ENCODE results near the gene ICA1. TPM values are rescaled to one million over a fixed set of nuclear protein-coding genes. Genes with fewer than 3 reads are reported as not detected.

Gene ICA1
- polyA plus RNA-seq, 4 donors = 32.1 to 65.5 (median 45.7) TPM

GRCh38 chr7:8197994-8198698 lies 63.8 kb downstream of the ICA1 start:
- Histone ChIP-seq H3K9me3 (ENCODE audit: control insufficient read depth in 2 of 2, insufficient read depth in 1 of 2, low read depth in 1 of 2, low read length in 1 of 2) (no peaks in the 10 kb centered on the region), H3K4me3 (ENCODE audit: low read depth in 1 of 3, low read length in 3 of 3) (no peak overlapping the region), H3K27ac (ENCODE audit: low read depth in 1 of 3, low read length in 2 of 3) (no peak overlapping the region), H3K27me3 (ENCODE audit: control insufficient read depth in 3 of 3, insufficient read depth in 3 of 3, low read length in 3 of 3) (no peaks in the 10 kb centered on the region), H3K36me3 (ENCODE audit: control insufficient read depth in 3 of 3, insufficient read depth in 2 of 3, low read depth in 1 of 3, low read length in 3 of 3) (peaks cover 0 to 12% (median 0%) of the 10 kb centered on the region in 3 donors), H3K4me1 (ENCODE audit: control insufficient read depth in 3 of 3, insufficient read depth in 2 of 3, low read depth in 1 of 3, low read length in 2 of 3) (no peaks in the 10 kb centered on the region)
- FAIRE-seq (no peak), DNase-seq (peak in 1 of 2 donors; percentile 23)
- WGBS, 3 donors = 74 to 84% (median 82%) methylated on average over 5 of the region's 5 CpGs

DNA sequence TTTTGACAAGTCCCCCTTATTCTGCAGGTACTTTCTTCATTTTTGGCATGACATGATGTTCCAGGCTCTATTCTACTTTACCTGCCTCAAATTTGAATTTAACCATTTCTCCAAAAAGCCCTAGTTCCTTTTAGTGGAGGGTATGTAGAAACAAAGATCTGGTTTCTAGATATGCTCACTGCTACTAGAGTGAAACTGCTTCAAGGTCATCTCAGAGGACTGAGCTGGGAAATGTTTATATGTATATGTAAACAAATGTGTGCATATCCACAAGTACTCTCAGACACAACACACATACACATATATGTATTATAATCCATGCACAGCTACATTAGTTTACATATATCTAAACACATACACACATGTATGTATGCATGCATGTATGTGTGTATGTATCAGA lies 69.1 kb downstream of the ICA1 start:
- FAIRE-seq (no peak), DNase-seq (no peak)
- H3K4me3 ChIP-seq (ENCODE audit: low read depth in 1 of 3, low read length in 3 of 3) = no peak overlapping the region
- no peaks in the 10 kb centered on the region for H3K9me3 ChIP-seq (ENCODE audit: control insufficient read depth in 2 of 2, insufficient read depth in 1 of 2, low read depth in 1 of 2, low read length in 1 of 2)
- no peaks in the 10 kb centered on the region for H3K27me3 ChIP-seq (ENCODE audit: control insufficient read depth in 3 of 3, insufficient read depth in 3 of 3, low read length in 3 of 3)
- peaks cover 0 to 3% (median 0%) of the 10 kb centered on the region in 3 donors for H3K4me1 ChIP-seq (ENCODE audit: control insufficient read depth in 3 of 3, insufficient read depth in 2 of 3, low read depth in 1 of 3, low read length in 2 of 3)
- no peak overlapping the region for H3K27ac ChIP-seq (ENCODE audit: low read depth in 1 of 3, low read length in 2 of 3)
- peaks cover 0 to 3% (median 0%) of the 10 kb centered on the region in 3 donors for H3K36me3 ChIP-seq (ENCODE audit: control insufficient read depth in 3 of 3, insufficient read depth in 2 of 3, low read depth in 1 of 3, low read length in 3 of 3)

- no peaks in the 10 kb centered on the region for H3K27me3 ChIP-seq (ENCODE audit: control insufficient read depth in 3 of 3, insufficient read depth in 3 of 3, low read length in 3 of 3)
- H3K4me1 ChIP-seq (ENCODE audit: control insufficient read depth in 3 of 3, insufficient read depth in 2 of 3, low read depth in 1 of 3, low read length in 2 of 3) = peaks cover 0 to 3% (median 0%) of the 10 kb centered on the region in 3 donors
- WGBS, 3 donors = 32 to 48% (median 47%) methylated on average over 4 of the region's 4 CpGs
- FAIRE-seq (no peak), DNase-seq (peak; percentile 61 to 64)
- H3K4me3 ChIP-seq (ENCODE audit: low read depth in 1 of 3, low read length in 3 of 3) = no peak overlapping the region
- no peak overlapping the region for H3K27ac ChIP-seq (ENCODE audit: low read depth in 1 of 3, low read length in 2 of 3)
- H3K36me3 ChIP-seq (ENCODE audit: control insufficient read depth in 3 of 3, insufficient read depth in 2 of 3, low read depth in 1 of 3, low read length in 3 of 3) = peaks cover 0 to 3% (median 0%) of the 10 kb centered on the region in 3 donors
- no peaks in the 10 kb centered on the region for H3K9me3 ChIP-seq (ENCODE audit: control insufficient read depth in 2 of 2, insufficient read depth in 1 of 2, low read depth in 1 of 2, low read length in 1 of 2)
Observed at GRCh38 chr7:8190119-8190895, 71.7 kb downstream of the ICA1 start.

DNA sequence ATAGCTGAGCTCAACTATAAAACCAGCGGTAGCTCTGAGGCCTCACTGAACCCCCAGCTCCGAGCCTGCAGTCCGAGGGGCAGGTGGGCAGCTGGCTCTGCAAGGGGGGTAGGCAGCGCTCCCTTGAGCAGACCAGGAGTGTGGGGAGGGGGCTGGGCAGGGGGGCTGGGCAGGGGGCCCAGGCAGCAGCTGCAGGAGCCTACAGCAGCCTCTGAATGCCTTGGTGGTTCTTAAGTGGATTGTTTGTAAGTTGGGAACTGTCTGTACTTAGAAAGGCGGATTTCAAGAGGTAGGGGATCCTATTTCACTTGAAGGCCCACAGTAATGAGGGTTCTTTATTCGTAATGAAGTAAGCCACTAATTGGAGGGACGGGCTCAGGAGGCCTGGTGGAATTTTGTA lies 72.3 kb downstream of the ICA1 start:
- Histone ChIP-seq H3K27me3 (ENCODE audit: control insufficient read depth in 3 of 3, insufficient read depth in 3 of 3, low read length in 3 of 3) (no peaks in the 10 kb centered on the region), H3K4me1 (ENCODE audit: control insufficient read depth in 3 of 3, insufficient read depth in 2 of 3, low read depth in 1 of 3, low read length in 2 of 3) (peaks cover 0 to 3% (median 0%) of the 10 kb centered on the region in 3 donors), H3K36me3 (ENCODE audit: control insufficient read depth in 3 of 3, insufficient read depth in 2 of 3, low read depth in 1 of 3, low read length in 3 of 3) (no peaks in the 10 kb centered on the region), H3K4me3 (ENCODE audit: low read depth in 1 of 3, low read length in 3 of 3) (no peak overlapping the region), H3K27ac (ENCODE audit: low read depth in 1 of 3, low read length in 2 of 3) (no peak overlapping the region), H3K9me3 (ENCODE audit: control insufficient read depth in 2 of 2, insufficient read depth in 1 of 2, low read depth in 1 of 2, low read length in 1 of 2) (no peaks in the 10 kb centered on the region)
- DNase-seq = no peak
- no peak for FAIRE-seq
- 83 to 94% (median 93%) methylated on average over 7 of the region's 7 CpGs for WGBS, 3 donors

GRCh38 chr7:8185926-8186683 lies 75.9 kb downstream of the ICA1 start:
- DNase-seq = no peak
- WGBS, 3 donors = 68 to 86% (median 68%) methylated on average over 4 of the region's 4 CpGs
- Histone ChIP-seq H3K9me3 (ENCODE audit: control insufficient read depth in 2 of 2, insufficient read depth in 1 of 2, low read depth in 1 of 2, low read length in 1 of 2) (no peaks in the 10 kb centered on the region), H3K27me3 (ENCODE audit: control insufficient read depth in 3 of 3, insufficient read depth in 3 of 3, low read length in 3 of 3) (no peaks in the 10 kb centered on the region), H3K4me3 (ENCODE audit: low read depth in 1 of 3, low read length in 3 of 3) (no peak overlapping the region), H3K4me1 (ENCODE audit: control insufficient read depth in 3 of 3, insufficient read depth in 2 of 3, low read depth in 1 of 3, low read length in 2 of 3) (peaks cover 0 to under 1% (median 0%) of the 10 kb centered on the region in 3 donors), H3K36me3 (ENCODE audit: control insufficient read depth in 3 of 3, insufficient read depth in 2 of 3, low read depth in 1 of 3, low read length in 3 of 3) (no peaks in the 10 kb centered on the region), H3K27ac (ENCODE audit: low read depth in 1 of 3, low read length in 2 of 3) (no peak overlapping the region)
- no peak for FAIRE-seq

- 95 to 98% (median 96%) methylated on average over 2 of the region's 2 CpGs for WGBS, 3 donors
- H3K27ac ChIP-seq (ENCODE audit: low read depth in 1 of 3, low read length in 2 of 3) = no peak overlapping the region
- H3K27me3 ChIP-seq (ENCODE audit: control insufficient read depth in 3 of 3, insufficient read depth in 3 of 3, low read length in 3 of 3) = no peaks in the 10 kb centered on the region
- no peak for FAIRE-seq
- no peaks in the 10 kb centered on the region for H3K4me1 ChIP-seq (ENCODE audit: control insufficient read depth in 3 of 3, insufficient read depth in 2 of 3, low read depth in 1 of 3, low read length in 2 of 3)
- DNase-seq = no peak
- no peaks in the 10 kb centered on the region for H3K36me3 ChIP-seq (ENCODE audit: control insufficient read depth in 3 of 3, insufficient read depth in 2 of 3, low read depth in 1 of 3, low read length in 3 of 3)
- no peaks in the 10 kb centered on the region for H3K9me3 ChIP-seq (ENCODE audit: control insufficient read depth in 2 of 2, insufficient read depth in 1 of 2, low read depth in 1 of 2, low read length in 1 of 2)
- H3K4me3 ChIP-seq (ENCODE audit: low read depth in 1 of 3, low read length in 3 of 3) = no peak overlapping the region
Observed at GRCh38 chr7:8184221-8184620, 77.7 kb downstream of the ICA1 start.

DNA sequence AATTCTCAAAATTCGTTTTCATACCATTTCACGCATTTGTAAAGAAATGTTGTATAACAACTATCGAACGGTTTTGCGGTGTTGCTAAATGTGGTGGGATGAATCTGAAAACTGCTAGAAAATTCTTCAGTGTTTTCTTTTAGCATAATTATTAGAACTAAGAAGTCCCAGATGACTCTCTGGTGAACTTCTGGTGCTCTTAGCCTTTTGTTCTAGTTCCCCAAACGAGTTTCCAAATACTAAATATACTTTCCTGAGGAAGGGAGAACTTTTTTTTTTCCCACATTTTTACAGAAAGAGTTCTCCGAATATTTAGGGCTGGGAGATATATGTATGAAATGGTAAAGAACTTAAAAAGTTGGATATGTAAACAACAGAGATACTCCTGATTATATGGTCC lies 82.5 kb downstream of the ICA1 start:
- DNase-seq (no peak), FAIRE-seq (no peak)
- Histone ChIP-seq H3K4me1 (ENCODE audit: control insufficient read depth in 3 of 3, insufficient read depth in 2 of 3, low read depth in 1 of 3, low read length in 2 of 3) (peaks cover 0 to 13% (median 11%) of the 10 kb centered on the region in 3 donors), H3K36me3 (ENCODE audit: control insufficient read depth in 3 of 3, insufficient read depth in 2 of 3, low read depth in 1 of 3, low read length in 3 of 3) (no peaks in the 10 kb centered on the region), H3K9me3 (ENCODE audit: control insufficient read depth in 2 of 2, insufficient read depth in 1 of 2, low read depth in 1 of 2, low read length in 1 of 2) (no peaks in the 10 kb centered on the region), H3K27ac (ENCODE audit: low read depth in 1 of 3, low read length in 2 of 3) (no peak overlapping the region), H3K4me3 (ENCODE audit: low read depth in 1 of 3, low read length in 3 of 3) (no peak overlapping the region), H3K27me3 (ENCODE audit: control insufficient read depth in 3 of 3, insufficient read depth in 3 of 3, low read length in 3 of 3) (no peaks in the 10 kb centered on the region)
- 80 to 95% (median 91%) methylated on average over 7 of the region's 7 CpGs for WGBS, 3 donors

- Histone ChIP-seq H3K9me3 (ENCODE audit: control insufficient read depth in 2 of 2, insufficient read depth in 1 of 2, low read depth in 1 of 2, low read length in 1 of 2) (no peaks in the 10 kb centered on the region), H3K27me3 (ENCODE audit: control insufficient read depth in 3 of 3, insufficient read depth in 3 of 3, low read length in 3 of 3) (no peaks in the 10 kb centered on the region), H3K4me3 (ENCODE audit: low read depth in 1 of 3, low read length in 3 of 3) (no peak overlapping the region), H3K27ac (ENCODE audit: low read depth in 1 of 3, low read length in 2 of 3) (no peak overlapping the region), H3K36me3 (ENCODE audit: control insufficient read depth in 3 of 3, insufficient read depth in 2 of 3, low read depth in 1 of 3, low read length in 3 of 3) (no peaks in the 10 kb centered on the region), H3K4me1 (ENCODE audit: control insufficient read depth in 3 of 3, insufficient read depth in 2 of 3, low read depth in 1 of 3, low read length in 2 of 3) (peaks cover 0 to 13% (median 11%) of the 10 kb centered on the region in 3 donors)
- DNase-seq (no peak), FAIRE-seq (no peak)
Observed at GRCh38 chr7:8178353-8178752, 83.6 kb downstream of the ICA1 start.
